ENCODE measurements around the gene MED31.

The MED31 gene

GRCh38 chr17:6636616-6637457 is 14.6 kb downstream of the MED31 start:
- Mint-ChIP-seq H3K9me3 (no peaks in the 10 kb centered on the region), H3K27me3 (ENCODE audit: low read depth) (no peaks in the 10 kb centered on the region), H3K27ac (no peak overlapping the region), H3K4me1 (ENCODE audit: low read depth) (peaks cover 24% of the 10 kb centered on the region), H3K4me3 (no peak overlapping the region), H3K36me3 (ENCODE audit: low read depth) (peaks cover 25% of the 10 kb centered on the region)

- H3K9me3 Mint-ChIP-seq: no peaks in the 10 kb centered on the region
- H3K4me1 Mint-ChIP-seq (ENCODE audit: low read depth): peaks cover 20% of the 10 kb centered on the region
- H3K4me3 Mint-ChIP-seq: no peak overlapping the region
- no peaks in the 10 kb centered on the region for H3K27me3 Mint-ChIP-seq (ENCODE audit: low read depth)
- no peak overlapping the region for H3K27ac Mint-ChIP-seq
- peaks cover 29% of the 10 kb centered on the region for H3K36me3 Mint-ChIP-seq (ENCODE audit: low read depth)
These were observed 15.3 kb downstream of the MED31 start for GRCh38 chr17:6636105-6636504.

GRCh38 chr17:6633263-6633662 is 18.1 kb downstream of the MED31 start:
- Mint-ChIP-seq H3K4me3 (no peak overlapping the region), H3K9me3 (no peaks in the 10 kb centered on the region), H3K27me3 (ENCODE audit: low read depth) (no peaks in the 10 kb centered on the region), H3K27ac (no peak overlapping the region), H3K36me3 (ENCODE audit: low read depth) (peaks cover 35% of the 10 kb centered on the region), H3K4me1 (ENCODE audit: low read depth) (peaks cover 10% of the 10 kb centered on the region)

GRCh38 chr17:6632530-6632929 is 18.9 kb downstream of the MED31 start:
- H3K9me3 Mint-ChIP-seq: no peaks in the 10 kb centered on the region
- H3K36me3 Mint-ChIP-seq (ENCODE audit: low read depth): peaks cover 38% of the 10 kb centered on the region
- H3K4me3 Mint-ChIP-seq: no peak overlapping the region
- no peaks in the 10 kb centered on the region for H3K27me3 Mint-ChIP-seq (ENCODE audit: low read depth)
- H3K27ac Mint-ChIP-seq: no peak overlapping the region
- H3K4me1 Mint-ChIP-seq (ENCODE audit: low read depth): peaks cover 6% of the 10 kb centered on the region

- Mint-ChIP-seq H3K36me3 (ENCODE audit: low read depth) (peaks cover 37% of the 10 kb centered on the region), H3K4me3 (no peak overlapping the region), H3K4me1 (ENCODE audit: low read depth) (peaks cover 4% of the 10 kb centered on the region), H3K9me3 (no peaks in the 10 kb centered on the region), H3K27ac (no peak overlapping the region), H3K27me3 (ENCODE audit: low read depth) (no peaks in the 10 kb centered on the region)
These were observed 21.0 kb downstream of the MED31 start for GRCh38 chr17:6630390-6630789.

- H3K27me3 Mint-ChIP-seq (ENCODE audit: low read depth): no peaks in the 10 kb centered on the region
- H3K36me3 Mint-ChIP-seq (ENCODE audit: low read depth): peaks cover 23% of the 10 kb centered on the region
- peaks cover 4% of the 10 kb centered on the region for H3K4me1 Mint-ChIP-seq (ENCODE audit: low read depth)
- H3K4me3 Mint-ChIP-seq: no peak overlapping the region
- H3K27ac Mint-ChIP-seq: no peak overlapping the region
- H3K9me3 Mint-ChIP-seq: no peaks in the 10 kb centered on the region
These were observed 24.4 kb downstream of the MED31 start for GRCh38 chr17:6627019-6627418.

- no peak overlapping the region for H3K4me3 Mint-ChIP-seq
- no peak overlapping the region for H3K27ac Mint-ChIP-seq
- no peaks in the 10 kb centered on the region for H3K9me3 Mint-ChIP-seq
- peaks cover 23% of the 10 kb centered on the region for H3K36me3 Mint-ChIP-seq (ENCODE audit: low read depth)
- H3K4me1 Mint-ChIP-seq (ENCODE audit: low read depth): peaks cover 4% of the 10 kb centered on the region
- H3K27me3 Mint-ChIP-seq (ENCODE audit: low read depth): no peaks in the 10 kb centered on the region
These were observed 24.8 kb downstream of the MED31 start for GRCh38 chr17:6626616-6627015.

- H3K9me3 Mint-ChIP-seq: no peaks in the 10 kb centered on the region
- no peaks in the 10 kb centered on the region for H3K4me1 Mint-ChIP-seq (ENCODE audit: low read depth)
- H3K27me3 Mint-ChIP-seq (ENCODE audit: low read depth): no peaks in the 10 kb centered on the region
- H3K4me3 Mint-ChIP-seq: no peak overlapping the region
- no peak overlapping the region for H3K27ac Mint-ChIP-seq
- H3K36me3 Mint-ChIP-seq (ENCODE audit: low read depth): peaks cover 17% of the 10 kb centered on the region
These were observed 27.5 kb downstream of the MED31 start for GRCh38 chr17:6623941-6624340.

GRCh38 chr17:6611231-6611630 is 40.2 kb downstream of the MED31 start:
- peaks cover 16% of the 10 kb centered on the region for H3K36me3 Mint-ChIP-seq (ENCODE audit: low read depth)
- no peak overlapping the region for H3K27ac Mint-ChIP-seq
- no peak overlapping the region for H3K4me3 Mint-ChIP-seq

GRCh38 chr17:6610011-6610410 is 41.4 kb downstream of the MED31 start:
- peaks cover 21% of the 10 kb centered on the region for H3K36me3 Mint-ChIP-seq (ENCODE audit: low read depth)
- no peaks in the 10 kb centered on the region for H3K27me3 Mint-ChIP-seq (ENCODE audit: low read depth)
- H3K27ac Mint-ChIP-seq: no peak overlapping the region
- no peaks in the 10 kb centered on the region for H3K9me3 Mint-ChIP-seq
- peaks cover 4% of the 10 kb centered on the region for H3K4me1 Mint-ChIP-seq (ENCODE audit: low read depth)
- H3K4me3 Mint-ChIP-seq: no peak overlapping the region

More at GRCh38 chr17:6611231-6611630, 40.2 kb downstream of the MED31 start:
- Mint-ChIP-seq H3K9me3 (no peaks in the 10 kb centered on the region), H3K27me3 (ENCODE audit: low read depth) (no peaks in the 10 kb centered on the region), H3K4me1 (ENCODE audit: low read depth) (peaks cover 4% of the 10 kb centered on the region)

- Mint-ChIP-seq H3K27me3 (ENCODE audit: low read depth) (no peaks in the 10 kb centered on the region), H3K27ac (no peak overlapping the region), H3K4me3 (no peak overlapping the region), H3K9me3 (no peaks in the 10 kb centered on the region), H3K36me3 (ENCODE audit: low read depth) (peaks cover 16% of the 10 kb centered on the region), H3K4me1 (ENCODE audit: low read depth) (no peaks in the 10 kb centered on the region)
These were observed 43.1 kb downstream of the MED31 start for GRCh38 chr17:6608321-6608720.

GRCh38 chr17:6605142-6605541 is 46.3 kb downstream of the MED31 start:
- Mint-ChIP-seq H3K27ac (no peak overlapping the region), H3K27me3 (ENCODE audit: low read depth) (no peaks in the 10 kb centered on the region), H3K36me3 (ENCODE audit: low read depth) (peaks cover 22% of the 10 kb centered on the region)

GRCh38 chr17:6603744-6604325 is 47.6 kb downstream of the MED31 start:
- no peak overlapping the region for H3K4me3 Mint-ChIP-seq
- no peaks in the 10 kb centered on the region for H3K4me1 Mint-ChIP-seq (ENCODE audit: low read depth)
- H3K27ac Mint-ChIP-seq: no peak overlapping the region
- no peaks in the 10 kb centered on the region for H3K27me3 Mint-ChIP-seq (ENCODE audit: low read depth)
- peaks cover 24% of the 10 kb centered on the region for H3K36me3 Mint-ChIP-seq (ENCODE audit: low read depth)
- no peaks in the 10 kb centered on the region for H3K9me3 Mint-ChIP-seq

More at GRCh38 chr17:6605142-6605541, 46.3 kb downstream of the MED31 start:
- H3K9me3 Mint-ChIP-seq: no peaks in the 10 kb centered on the region
- no peak overlapping the region for H3K4me3 Mint-ChIP-seq
- no peaks in the 10 kb centered on the region for H3K4me1 Mint-ChIP-seq (ENCODE audit: low read depth)

GRCh38 chr17:6602141-6602540 is 49.3 kb downstream of the MED31 start:
- H3K27ac Mint-ChIP-seq: no peak overlapping the region
- H3K36me3 Mint-ChIP-seq (ENCODE audit: low read depth): peaks cover 26% of the 10 kb centered on the region
- H3K4me1 Mint-ChIP-seq (ENCODE audit: low read depth): no peaks in the 10 kb centered on the region
- no peaks in the 10 kb centered on the region for H3K9me3 Mint-ChIP-seq
- no peak overlapping the region for H3K4me3 Mint-ChIP-seq
- H3K27me3 Mint-ChIP-seq (ENCODE audit: low read depth): no peaks in the 10 kb centered on the region

GRCh38 chr17:6599364-6599763 is 52.0 kb downstream of the MED31 start:
- Mint-ChIP-seq H3K27me3 (ENCODE audit: low read depth) (no peaks in the 10 kb centered on the region), H3K27ac (no peak overlapping the region), H3K9me3 (no peaks in the 10 kb centered on the region), H3K4me3 (no peak overlapping the region), H3K4me1 (ENCODE audit: low read depth) (no peaks in the 10 kb centered on the region), H3K36me3 (ENCODE audit: low read depth) (peaks cover 25% of the 10 kb centered on the region)
